ENCODE measurements around the gene SP5. TPM values are rescaled to one million over a fixed set of nuclear protein-coding genes. Genes with fewer than 3 reads are reported as not detected.
A peak's percentile ranks its signal among the peaks of the same experiment; 100 is the strongest.

SP5 gene
- total and polyA plus RNA-seq, 9 of the 15 experiments (the other 6 are each of a cell fraction or from before 2014, with no cell fraction given) = 0.03 to 1.7 (median 0.16) TPM; not detected in 1

DNA sequence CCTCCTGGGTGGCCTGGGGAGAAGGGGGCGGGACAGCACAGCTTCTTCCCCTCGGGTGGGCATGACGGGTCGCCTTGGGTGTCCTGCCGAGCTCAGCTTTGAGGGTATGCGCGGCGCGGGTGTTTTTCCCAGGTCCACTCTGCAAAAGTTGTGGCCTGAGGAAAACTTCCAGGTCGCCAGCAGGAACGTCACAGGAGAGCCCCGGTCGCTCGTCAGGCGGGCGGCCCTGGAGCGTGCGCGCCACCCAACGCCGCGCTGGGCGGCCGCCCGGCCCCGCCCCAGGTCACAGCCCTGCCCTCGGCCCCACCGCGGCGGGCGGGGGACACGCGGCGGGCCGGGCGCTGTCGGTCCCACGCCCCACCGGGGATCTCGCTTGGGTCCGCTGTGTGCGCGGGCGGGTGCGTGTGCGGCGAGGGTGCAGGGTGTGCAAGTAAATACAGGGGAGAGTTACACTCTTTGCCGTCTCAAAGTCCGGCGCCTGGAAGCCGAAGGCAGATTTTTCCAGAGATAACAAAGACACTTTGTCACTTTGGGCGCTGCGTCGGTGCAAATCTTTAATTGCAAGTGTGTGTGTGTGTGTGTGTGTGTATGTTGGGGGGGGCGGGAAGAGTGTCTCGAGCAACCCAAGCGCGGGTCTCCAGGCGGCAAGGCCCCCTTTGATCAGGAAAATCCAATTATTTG, 616 bp upstream of the SP5 start (continued):
- TF ChIP-seq POLR2AphosphoS5 (IDR thresholded peaks at IDR 0.05; ENCODE audit: control insufficient read depth, insufficient read depth, low read depth, low read length) (no peak), ZNF785 (CRISPR knock-in tag; IDR thresholded peaks at IDR 0.05) (no peak), NR2C1 (IDR thresholded peaks at IDR 0.05) (peak; percentile 41; the same call in 1 of the 2 replicates), NR2C1 (tag; IDR thresholded peaks at IDR 0.05) (peak; percentile 62; the same call in 1 of the 2 replicates), ZNF551 (CRISPR knock-in tag; IDR thresholded peaks at IDR 0.05) (no peak), ETS2 (tag; IDR thresholded peaks at IDR 0.05; ENCODE audit: borderline replicate concordance, poor library complexity, severe bottlenecking) (no peak), MIER1 (IDR thresholded peaks at IDR 0.05; ENCODE audit: low read depth) (0 out of 2 replicates have a peak, but pooled peaks have one; percentile 57), TRIM24 (IDR thresholded peaks at IDR 0.05) (no peak), NELFE (IDR thresholded peaks at IDR 0.05; ENCODE audit: insufficient read depth, insufficient read length) (no peak), CCNT2 (IDR thresholded peaks at IDR 0.05; ENCODE audit: borderline replicate concordance, extremely low read depth, insufficient read length, low read depth, low read length) (peak; percentile 89)
- TF ChIP-seq, protein P1, sequence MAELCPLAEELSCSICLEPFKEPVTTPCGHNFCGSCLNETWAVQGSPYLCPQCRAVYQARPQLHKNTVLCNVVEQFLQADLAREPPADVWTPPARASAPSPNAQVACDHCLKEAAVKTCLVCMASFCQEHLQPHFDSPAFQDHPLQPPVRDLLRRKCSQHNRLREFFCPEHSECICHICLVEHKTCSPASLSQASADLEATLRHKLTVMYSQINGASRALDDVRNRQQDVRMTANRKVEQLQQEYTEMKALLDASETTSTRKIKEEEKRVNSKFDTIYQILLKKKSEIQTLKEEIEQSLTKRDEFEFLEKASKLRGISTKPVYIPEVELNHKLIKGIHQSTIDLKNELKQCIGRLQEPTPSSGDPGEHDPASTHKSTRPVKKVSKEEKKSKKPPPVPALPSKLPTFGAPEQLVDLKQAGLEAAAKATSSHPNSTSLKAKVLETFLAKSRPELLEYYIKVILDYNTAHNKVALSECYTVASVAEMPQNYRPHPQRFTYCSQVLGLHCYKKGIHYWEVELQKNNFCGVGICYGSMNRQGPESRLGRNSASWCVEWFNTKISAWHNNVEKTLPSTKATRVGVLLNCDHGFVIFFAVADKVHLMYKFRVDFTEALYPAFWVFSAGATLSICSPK (IDR thresholded peaks at IDR 0.05; ENCODE audit: borderline replicate concordance) = peak; percentile 82; the same call in 1 of the 2 replicates
- TF ChIP-seq, protein P2, sequence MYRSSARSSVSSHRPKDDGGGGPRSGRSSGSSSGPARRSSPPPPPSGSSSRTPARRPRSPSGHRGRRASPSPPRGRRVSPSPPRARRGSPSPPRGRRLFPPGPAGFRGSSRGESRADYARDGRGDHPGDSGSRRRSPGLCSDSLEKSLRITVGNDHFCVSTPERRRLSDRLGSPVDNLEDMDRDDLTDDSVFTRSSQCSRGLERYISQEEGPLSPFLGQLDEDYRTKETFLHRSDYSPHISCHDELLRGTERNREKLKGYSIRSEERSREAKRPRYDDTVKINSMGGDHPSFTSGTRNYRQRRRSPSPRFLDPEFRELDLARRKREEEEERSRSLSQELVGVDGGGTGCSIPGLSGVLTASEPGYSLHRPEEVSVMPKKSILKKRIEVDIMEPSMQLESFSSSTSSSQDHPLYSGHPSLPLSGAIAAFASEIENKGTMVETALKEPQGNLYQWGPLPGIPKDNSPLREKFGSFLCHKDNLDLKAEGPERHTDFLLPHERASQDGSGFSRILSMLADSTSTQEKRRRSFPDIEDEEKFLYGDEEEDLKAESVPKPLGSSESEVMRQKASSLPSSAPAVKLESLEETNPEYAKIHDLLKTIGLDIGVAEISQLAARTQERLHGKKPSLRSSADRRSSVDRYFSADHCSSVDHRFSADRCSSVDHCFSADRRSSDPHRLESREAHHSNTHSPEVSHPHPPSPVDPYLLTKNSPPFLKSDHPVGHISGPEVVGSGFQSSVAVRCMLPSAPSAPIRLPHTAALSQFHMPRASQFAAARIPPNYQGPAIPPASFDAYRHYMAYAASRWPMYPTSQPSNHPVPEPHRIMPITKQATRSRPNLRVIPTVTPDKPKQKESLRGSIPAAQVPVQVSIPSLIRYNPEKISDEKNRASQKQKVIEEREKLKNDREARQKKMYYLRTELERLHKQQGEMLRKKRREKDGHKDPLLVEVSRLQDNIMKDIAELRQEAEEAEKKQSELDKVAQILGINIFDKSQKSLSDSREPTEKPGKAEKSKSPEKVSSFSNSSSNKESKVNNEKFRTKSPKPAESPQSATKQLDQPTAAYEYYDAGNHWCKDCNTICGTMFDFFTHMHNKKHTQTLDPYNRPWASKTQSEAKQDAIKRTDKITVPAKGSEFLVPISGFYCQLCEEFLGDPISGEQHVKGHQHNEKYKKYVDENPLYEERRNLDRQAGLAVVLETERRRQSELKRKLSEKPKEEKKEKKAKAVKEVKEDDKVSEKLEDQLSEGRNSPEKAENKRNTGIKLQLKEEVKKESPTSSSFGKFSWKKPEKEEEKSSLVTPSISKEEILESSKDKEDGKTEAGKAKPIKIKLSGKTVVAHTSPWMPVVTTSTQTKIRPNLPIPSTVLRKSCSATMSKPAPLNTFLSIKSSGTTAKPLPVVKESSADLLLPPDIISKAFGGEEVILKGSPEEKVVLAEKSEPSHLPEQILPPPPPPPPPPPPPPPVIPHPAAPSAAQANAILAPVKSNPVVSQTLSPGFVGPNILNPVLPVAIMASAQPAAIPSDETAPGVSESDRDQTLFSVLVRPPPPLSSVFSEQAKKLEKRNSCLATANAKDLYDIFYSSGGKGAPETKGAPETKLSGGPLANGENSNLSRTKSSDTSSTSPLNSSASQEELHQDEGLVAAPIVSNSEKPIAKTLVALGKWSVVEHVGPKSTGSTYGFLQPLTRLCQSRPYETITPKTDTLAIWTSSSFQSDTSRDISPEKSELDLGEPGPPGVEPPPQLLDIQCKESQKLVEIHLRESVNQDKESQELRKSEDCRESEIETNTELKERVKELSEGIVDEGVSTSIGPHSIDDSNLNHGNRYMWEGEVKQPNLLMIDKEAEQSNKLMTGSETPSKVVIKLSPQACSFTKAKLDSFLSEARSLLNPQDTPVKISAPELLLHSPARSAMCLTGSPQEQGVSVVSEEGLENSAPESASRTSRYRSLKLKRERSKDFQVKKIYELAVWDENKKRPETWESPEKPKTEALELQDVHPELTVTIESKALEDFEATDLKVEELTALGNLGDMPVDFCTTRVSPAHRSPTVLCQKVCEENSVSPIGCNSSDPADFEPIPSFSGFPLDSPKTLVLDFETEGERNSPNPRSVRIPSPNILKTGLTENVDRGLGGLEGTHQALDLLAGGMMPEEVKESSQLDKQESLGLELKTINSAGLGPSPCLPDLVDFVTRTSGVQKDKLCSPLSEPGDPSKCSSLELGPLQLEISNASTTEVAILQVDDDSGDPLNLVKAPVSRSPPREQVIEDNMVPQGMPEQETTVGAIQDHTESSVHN (IDR thresholded peaks at IDR 0.05; ENCODE audit: borderline replicate concordance in 1 of 2, low read depth in 1 of 2) = no peak
- TF ChIP-seq, protein P3, sequence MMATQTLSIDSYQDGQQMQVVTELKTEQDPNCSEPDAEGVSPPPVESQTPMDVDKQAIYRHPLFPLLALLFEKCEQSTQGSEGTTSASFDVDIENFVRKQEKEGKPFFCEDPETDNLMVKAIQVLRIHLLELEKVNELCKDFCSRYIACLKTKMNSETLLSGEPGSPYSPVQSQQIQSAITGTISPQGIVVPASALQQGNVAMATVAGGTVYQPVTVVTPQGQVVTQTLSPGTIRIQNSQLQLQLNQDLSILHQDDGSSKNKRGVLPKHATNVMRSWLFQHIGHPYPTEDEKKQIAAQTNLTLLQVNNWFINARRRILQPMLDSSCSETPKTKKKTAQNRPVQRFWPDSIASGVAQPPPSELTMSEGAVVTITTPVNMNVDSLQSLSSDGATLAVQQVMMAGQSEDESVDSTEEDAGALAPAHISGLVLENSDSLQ (IDR thresholded peaks at IDR 0.05) = no peak
